HG02884 (cell line): Measurements from ENCODE around the gene BLID.

ENCODE experiments used
- ATAC-seq: cut with Tn5 transposase; IDR thresholded peaks from one replicate; pipeline ENCODE4 v1.9.1; 2021; ENCODE audit warnings: mild to moderate bottlenecking, moderate library complexity; ENCODE audit not compliant: unreplicated experiment

Gene BLID

GRCh38 chr11:122140500-122140899, 24.5 kb upstream of the BLID start:
- no peak for ATAC-seq

- ATAC-seq: no peak
Measured at GRCh38 chr11:122139595-122139866, 23.5 kb upstream of the BLID start.

GRCh38 chr11:122138744-122139594, 23.0 kb upstream of the BLID start:
- no peak for ATAC-seq

GRCh38 chr11:122137078-122137793, 21.2 kb upstream of the BLID start:
- no peak for ATAC-seq

- ATAC-seq: no peak
Measured at GRCh38 chr11:122131126-122131525, 15.1 kb upstream of the BLID start.

GRCh38 chr11:122128146-122128545, 12.1 kb upstream of the BLID start:
- ATAC-seq: no peak

GRCh38 chr11:122127020-122127419, 11.0 kb upstream of the BLID start:
- ATAC-seq: no peak

- ATAC-seq: no peak
Measured at GRCh38 chr11:122126024-122126688, 10.1 kb upstream of the BLID start.

GRCh38 chr11:122123263-122123929, 7.4 kb upstream of the BLID start:
- no peak for ATAC-seq

- ATAC-seq: no peak
Measured at GRCh38 chr11:122122179-122122578, 6.2 kb upstream of the BLID start.

GRCh38 chr11:122120096-122120495, 4.1 kb upstream of the BLID start:
- no peak for ATAC-seq

GRCh38 chr11:122116591-122116990, 576 bp upstream of the BLID start:
- ATAC-seq: no peak

- ATAC-seq: no peak
Measured at GRCh38 chr11:122114976-122115375, 1.0 kb downstream of the BLID start.

GRCh38 chr11:122113836-122114825, 1.9 kb downstream of the BLID start:
- ATAC-seq: no peak

- ATAC-seq: no peak
Measured at GRCh38 chr11:122112470-122113365, 3.3 kb downstream of the BLID start.

- ATAC-seq: no peak
Measured at GRCh38 chr11:122109932-122110331, 6.1 kb downstream of the BLID start.

- ATAC-seq: no peak
Measured at GRCh38 chr11:122108828-122109227, 7.2 kb downstream of the BLID start.

GRCh38 chr11:122108192-122108799, 7.7 kb downstream of the BLID start:
- ATAC-seq: no peak

GRCh38 chr11:122107566-122107965, 8.4 kb downstream of the BLID start:
- no peak for ATAC-seq
